GM21825 (cell line): ENCODE measurements around the gene HPCAL1.

Experiments used
- ATAC-seq: cut with Tn5 transposase; IDR thresholded peaks from one replicate; pipeline ENCODE4 v1.9.1; 2021; ENCODE audit warnings: mild to moderate bottlenecking, moderate library complexity; ENCODE audit not compliant: unreplicated experiment

The HPCAL1 gene

GRCh38 chr2:10475221-10475722, 172.6 kb downstream of the HPCAL1 start:
- ATAC-seq, result no peak

- ATAC-seq, result no peak
Observed at GRCh38 chr2:10475811-10476660, 173.3 kb downstream of the HPCAL1 start.

GRCh38 chr2:10476723-10477442, 174.2 kb downstream of the HPCAL1 start:
- ATAC-seq, result no peak
